HepG2 (cell line): ENCODE data around the gene LITAFD. TPM values are rescaled to one million over a fixed set of nuclear protein-coding genes. Genes with fewer than 3 reads are reported as not detected.
A peak's percentile ranks its signal among the peaks of the same experiment; 100 is the strongest.

Experiments
- CENPT ChIP-seq: sonication (generic); formaldehyde crosslinking; IDR thresholded peaks from 2 replicates; pipeline ENCODE4 v1.8.0; 2022; ENCODE audit warnings: low read depth, mild to moderate bottlenecking, moderate library complexity, missing genetic modification reagents
- FOXK1 ChIP-seq: sonication (generic); formaldehyde crosslinking; IDR thresholded peaks from 2 replicates; pipeline ENCODE4 v1.4.0; 2020; ENCODE audit warnings: low read depth, missing genetic modification reagents, borderline replicate concordance
- GATAD1 ChIP-seq: IDR thresholded peaks from 2 replicates; pipeline ENCODE4 v1.6.1; 2016; ENCODE audit warnings: missing genetic modification reagents, missing compliant biosample characterization
- HDAC1 ChIP-seq: sonication (generic); formaldehyde crosslinking; IDR thresholded peaks from 2 replicates; pipeline ENCODE4 v1.5.1; 2020; ENCODE audit warnings: mild to moderate bottlenecking, missing genetic modification reagents
- HOXA7 ChIP-seq: sonication (generic); formaldehyde crosslinking; IDR thresholded peaks from 2 replicates; pipeline ENCODE4 v1.8.1; 2022; ENCODE audit warnings: mild to moderate bottlenecking, missing genetic modification reagents, moderate library complexity
- HOXD1 ChIP-seq: sonication (generic); formaldehyde crosslinking; IDR thresholded peaks from 2 replicates; pipeline ENCODE4 v1.5.0; 2020; ENCODE audit warnings: missing genetic modification reagents
- KMT2A ChIP-seq: sonication (generic); formaldehyde crosslinking; IDR thresholded peaks from 2 replicates; pipeline ENCODE4 v1.4.0; 2020; ENCODE audit warnings: missing genetic modification reagents
- MATR3 ChIP-seq: sonication (generic); formaldehyde crosslinking; IDR thresholded peaks from 2 replicates; pipeline ENCODE4 v1.4.0; 2020; ENCODE audit warnings: missing genetic modification reagents
- MIXL1 ChIP-seq: IDR thresholded peaks from 2 replicates; pipeline ENCODE4 v1.6.1; 2016
- NAIF1 ChIP-seq: sonication (generic); formaldehyde crosslinking; IDR thresholded peaks from 2 replicates; pipeline ENCODE4 v1.5.0; 2020; ENCODE audit warnings: mild to moderate bottlenecking, missing genetic modification reagents, borderline replicate concordance
- RELA ChIP-seq: sonication (generic); formaldehyde crosslinking; IDR thresholded peaks from 2 replicates; pipeline ENCODE4 v1.4.0; 2020; ENCODE audit warnings: missing genetic modification reagents
- SRF ChIP-seq: IDR thresholded peaks from 2 replicates; pipeline ENCODE4 v1.6.1; 2011; ENCODE audit warnings: mild to moderate bottlenecking, low read depth, low read length, moderate library complexity
- SRSF1 ChIP-seq: fragments of 200-400 bp; formaldehyde crosslinking; optimal IDR thresholded peaks from 2 replicates; pipeline ENCODE3; 2017; ENCODE audit warnings: mild to moderate bottlenecking, low read depth, low read length, moderate library complexity
- TMF1 ChIP-seq: sonication (generic); formaldehyde crosslinking; IDR thresholded peaks from 2 replicates; pipeline ENCODE4 v1.8.1; 2022; ENCODE audit warnings: low read depth, missing genetic modification reagents
- TP53 ChIP-seq: sonication (generic); formaldehyde crosslinking; conservative IDR thresholded peaks from 2 replicates; pipeline ENCODE4 v1.4.0; 2020; ENCODE audit warnings: missing genetic modification reagents
- ZBTB7A ChIP-seq: sonication (generic); formaldehyde crosslinking; IDR thresholded peaks from 2 replicates; pipeline ENCODE4 v1.8.0; 2022; ENCODE audit warnings: mild to moderate bottlenecking, missing genetic modification reagents
- ZNF207 ChIP-seq: fragments of 450-650 bp; IDR thresholded peaks from 2 replicates; pipeline ENCODE4 v1.6.1; 2016; ENCODE audit warnings: antibody characterized with exemption, borderline replicate concordance
- ZNF501 ChIP-seq: sonication (generic); formaldehyde crosslinking; IDR thresholded peaks from 2 replicates; pipeline ENCODE4 v1.5.1; 2020; ENCODE audit warnings: mild to moderate bottlenecking, moderate library complexity, missing genetic modification reagents
- ZNF841 ChIP-seq: sonication (generic); formaldehyde crosslinking; IDR thresholded peaks from 2 replicates; pipeline ENCODE4 v1.8.1; 2023; ENCODE audit warnings: missing genetic modification reagents, borderline replicate concordance
- ZNF879 ChIP-seq: sonication (generic); formaldehyde crosslinking; IDR thresholded peaks from 2 replicates; pipeline ENCODE4 v1.8.1; 2023; ENCODE audit warnings: missing genetic modification reagents
- polyA plus RNA-seq, 8 experiments: library from polyadenylated mRNA; depleted of rRNA in 3 of 8; stranded (reverse) in 7 of 8; unstranded in 1 of 8; fragments of >200 nt; fragmentation: Illumina TruSeq in 4 of 8; extraction: Trizol in 4 of 8; gene quantifications; 2 replicates each; pipeline versions ENCODE4 v1.2.1 to v1.2.3, GENCODE V29; 2011 to 2016; ENCODE audit warnings: low read depth in 4 of 8, missing spikeins in 1 of 8, mixed read lengths in 1 of 8; ENCODE audit not compliant: insufficient read depth in 1 of 8
- total RNA-seq, 5 experiments: library from RNA; depleted of rRNA; stranded (reverse); fragments of >200 nt; fragmentation: Illumina TruSeq; extraction: Trizol; gene quantifications; 2 replicates each; pipeline ENCODE4 v1.2.3, GENCODE V29; 2016; ENCODE audit warnings: low read depth in 1 of 5
- TF ChIP-seq, protein P1 (sequence below): IDR thresholded peaks from 2 replicates; pipeline ENCODE4 v1.6.1; 2016; ENCODE audit warnings: missing compliant biosample characterization, missing genetic modification reagents, borderline replicate concordance
- TF ChIP-seq, protein P2 (sequence below): sonication (generic); formaldehyde crosslinking; IDR thresholded peaks from 2 replicates; pipeline ENCODE4 v1.5.0; 2020; ENCODE audit warnings: mild to moderate bottlenecking, missing genetic modification reagents
- TF ChIP-seq, protein P3 (sequence below): sonication (generic); formaldehyde crosslinking; IDR thresholded peaks from 2 replicates; pipeline ENCODE4 v1.9.0; 2021; ENCODE audit warnings: missing genetic modification reagents, mild to moderate bottlenecking, borderline replicate concordance
- TF ChIP-seq, protein P4 (sequence below): sonication (generic); formaldehyde crosslinking; IDR thresholded peaks from 2 replicates; pipeline ENCODE4 v1.4.0; 2020; ENCODE audit warnings: mild to moderate bottlenecking, missing genetic modification reagents

LITAFD gene
- total and polyA plus RNA-seq, 2 of the 13 experiments (the other 11 are each of a cell fraction or from before 2014, with no cell fraction given): not detected

- no peak for TF ChIP-seq SRF
- 0 out of 2 replicates have a peak, but pooled peaks have one; percentile 33 for TF ChIP-seq ZBTB7A (CRISPR knock-in tag)
- TF ChIP-seq, protein P1, sequence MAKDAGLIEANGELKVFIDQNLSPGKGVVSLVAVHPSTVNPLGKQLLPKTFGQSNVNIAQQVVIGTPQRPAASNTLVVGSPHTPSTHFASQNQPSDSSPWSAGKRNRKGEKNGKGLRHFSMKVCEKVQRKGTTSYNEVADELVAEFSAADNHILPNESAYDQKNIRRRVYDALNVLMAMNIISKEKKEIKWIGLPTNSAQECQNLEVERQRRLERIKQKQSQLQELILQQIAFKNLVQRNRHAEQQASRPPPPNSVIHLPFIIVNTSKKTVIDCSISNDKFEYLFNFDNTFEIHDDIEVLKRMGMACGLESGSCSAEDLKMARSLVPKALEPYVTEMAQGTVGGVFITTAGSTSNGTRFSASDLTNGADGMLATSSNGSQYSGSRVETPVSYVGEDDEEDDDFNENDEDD: no peak
- TF ChIP-seq HDAC1: no peak
- no peak for TF ChIP-seq CENPT
- no peak for TF ChIP-seq ZNF841 (CRISPR knock-in tag)
- no peak for TF ChIP-seq TP53 (CRISPR knock-in tag)
- no peak for TF ChIP-seq MATR3 (CRISPR knock-in tag)
- no peak for TF ChIP-seq KMT2A (CRISPR knock-in tag)
- no peak for TF ChIP-seq SRSF1
- no peak for TF ChIP-seq ZNF501 (CRISPR knock-in tag)
- no peak for TF ChIP-seq RELA (CRISPR knock-in tag)
- TF ChIP-seq MIXL1 (CRISPR knock-in tag): no peak
- no peak for TF ChIP-seq HOXD1
- TF ChIP-seq ZNF879 (CRISPR knock-in tag): no peak
- no peak for TF ChIP-seq GATAD1 (CRISPR knock-in tag)
- no peak for TF ChIP-seq TMF1
- TF ChIP-seq HOXA7: 0 out of 2 replicates have a peak, but pooled peaks have one; percentile 74
- no peak for TF ChIP-seq FOXK1
- TF ChIP-seq, protein P2, sequence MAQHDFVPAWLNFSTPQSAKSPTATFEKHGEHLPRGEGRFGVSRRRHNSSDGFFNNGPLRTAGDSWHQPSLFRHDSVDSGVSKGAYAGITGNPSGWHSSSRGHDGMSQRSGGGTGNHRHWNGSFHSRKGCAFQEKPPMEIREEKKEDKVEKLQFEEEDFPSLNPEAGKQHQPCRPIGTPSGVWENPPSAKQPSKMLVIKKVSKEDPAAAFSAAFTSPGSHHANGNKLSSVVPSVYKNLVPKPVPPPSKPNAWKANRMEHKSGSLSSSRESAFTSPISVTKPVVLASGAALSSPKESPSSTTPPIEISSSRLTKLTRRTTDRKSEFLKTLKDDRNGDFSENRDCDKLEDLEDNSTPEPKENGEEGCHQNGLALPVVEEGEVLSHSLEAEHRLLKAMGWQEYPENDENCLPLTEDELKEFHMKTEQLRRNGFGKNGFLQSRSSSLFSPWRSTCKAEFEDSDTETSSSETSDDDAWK (CRISPR knock-in tag): no peak
- TF ChIP-seq, protein P3, sequence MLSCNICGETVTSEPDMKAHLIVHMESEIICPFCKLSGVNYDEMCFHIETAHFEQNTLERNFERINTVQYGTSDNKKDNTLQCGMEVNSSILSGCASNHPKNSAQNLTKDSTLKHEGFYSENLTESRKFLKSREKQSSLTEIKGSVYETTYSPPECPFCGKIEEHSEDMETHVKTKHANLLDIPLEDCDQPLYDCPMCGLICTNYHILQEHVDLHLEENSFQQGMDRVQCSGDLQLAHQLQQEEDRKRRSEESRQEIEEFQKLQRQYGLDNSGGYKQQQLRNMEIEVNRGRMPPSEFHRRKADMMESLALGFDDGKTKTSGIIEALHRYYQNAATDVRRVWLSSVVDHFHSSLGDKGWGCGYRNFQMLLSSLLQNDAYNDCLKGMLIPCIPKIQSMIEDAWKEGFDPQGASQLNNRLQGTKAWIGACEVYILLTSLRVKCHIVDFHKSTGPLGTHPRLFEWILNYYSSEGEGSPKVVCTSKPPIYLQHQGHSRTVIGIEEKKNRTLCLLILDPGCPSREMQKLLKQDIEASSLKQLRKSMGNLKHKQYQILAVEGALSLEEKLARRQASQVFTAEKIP (CRISPR knock-in tag): no peak
- TF ChIP-seq NAIF1 (CRISPR knock-in tag): no peak
- no peak for TF ChIP-seq ZNF207
- TF ChIP-seq, protein P4, sequence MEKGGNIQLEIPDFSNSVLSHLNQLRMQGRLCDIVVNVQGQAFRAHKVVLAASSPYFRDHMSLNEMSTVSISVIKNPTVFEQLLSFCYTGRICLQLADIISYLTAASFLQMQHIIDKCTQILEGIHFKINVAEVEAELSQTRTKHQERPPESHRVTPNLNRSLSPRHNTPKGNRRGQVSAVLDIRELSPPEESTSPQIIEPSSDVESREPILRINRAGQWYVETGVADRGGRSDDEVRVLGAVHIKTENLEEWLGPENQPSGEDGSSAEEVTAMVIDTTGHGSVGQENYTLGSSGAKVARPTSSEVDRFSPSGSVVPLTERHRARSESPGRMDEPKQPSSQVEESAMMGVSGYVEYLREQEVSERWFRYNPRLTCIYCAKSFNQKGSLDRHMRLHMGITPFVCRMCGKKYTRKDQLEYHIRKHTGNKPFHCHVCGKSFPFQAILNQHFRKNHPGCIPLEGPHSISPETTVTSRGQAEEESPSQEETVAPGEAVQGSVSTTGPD (CRISPR knock-in tag): no peak
Measured at GRCh38 chr16:8887431-8887765, 5.2 kb downstream of the LITAFD start (continued).
